Measurements from ENCODE around the gene NIBAN1.

NIBAN1 gene

GRCh38 chr1:184945678-184946412 lies 28.5 kb downstream of the NIBAN1 start:
- no peak for DNase-seq

DNA sequence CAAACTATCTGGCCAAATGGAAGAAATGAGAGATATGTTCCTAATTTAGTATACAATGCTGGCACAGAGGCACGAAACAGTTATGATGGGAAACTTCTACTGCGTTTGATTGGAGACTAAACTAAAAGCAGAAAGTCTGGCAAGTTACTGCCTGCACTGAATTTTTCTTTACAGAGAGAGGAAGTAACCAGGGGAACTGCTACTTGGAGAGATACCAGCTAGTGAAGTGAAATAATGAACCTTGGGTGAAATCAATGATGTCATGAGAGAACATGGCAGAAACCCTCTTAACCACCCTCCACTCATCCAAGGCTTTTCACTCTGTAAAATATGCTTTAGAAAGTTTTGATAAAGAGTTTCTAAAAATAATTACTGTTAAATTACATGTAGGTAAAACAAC lies 29.3 kb downstream of the NIBAN1 start:
- no peak for DNase-seq

- DNase-seq, result no peak
These were observed 30.3 kb downstream of the NIBAN1 start for GRCh38 chr1:184943998-184944397.

DNA sequence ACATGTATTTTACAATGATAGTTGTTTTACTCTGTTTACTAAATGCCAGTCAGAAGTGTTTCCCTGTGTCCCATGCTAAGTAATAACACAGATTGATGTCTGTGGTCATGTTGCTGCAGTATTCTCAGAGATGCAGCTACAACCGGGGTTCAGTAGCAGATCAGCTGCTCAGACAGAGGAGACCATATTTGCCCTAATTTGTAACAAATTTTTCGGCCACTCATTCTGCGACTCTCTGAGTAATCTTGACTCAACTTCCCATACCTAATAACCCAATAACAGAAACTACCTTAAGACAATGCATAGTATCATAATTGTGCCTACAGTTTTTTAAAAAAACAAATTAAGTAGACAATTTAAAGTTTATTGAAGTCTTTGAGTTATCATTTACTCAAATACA lies 32.6 kb downstream of the NIBAN1 start:
- no peak for DNase-seq

DNA sequence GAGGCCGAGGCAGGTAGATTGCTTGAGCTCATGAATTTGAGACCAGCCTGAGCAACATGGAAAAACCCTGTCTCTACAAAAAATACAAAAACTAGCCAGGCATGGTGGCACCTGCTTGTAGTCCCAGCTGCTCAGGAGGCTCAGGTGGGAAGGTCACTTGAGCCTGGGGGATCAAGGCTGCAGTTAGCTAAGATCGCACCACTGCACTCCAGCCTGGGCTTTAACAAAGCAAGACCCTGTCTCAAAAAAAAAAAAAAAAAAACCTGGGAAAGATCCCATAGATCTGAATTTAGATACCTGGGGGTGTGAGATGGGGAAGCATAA lies 32.9 kb downstream of the NIBAN1 start:
- DNase-seq, result no peak

DNA sequence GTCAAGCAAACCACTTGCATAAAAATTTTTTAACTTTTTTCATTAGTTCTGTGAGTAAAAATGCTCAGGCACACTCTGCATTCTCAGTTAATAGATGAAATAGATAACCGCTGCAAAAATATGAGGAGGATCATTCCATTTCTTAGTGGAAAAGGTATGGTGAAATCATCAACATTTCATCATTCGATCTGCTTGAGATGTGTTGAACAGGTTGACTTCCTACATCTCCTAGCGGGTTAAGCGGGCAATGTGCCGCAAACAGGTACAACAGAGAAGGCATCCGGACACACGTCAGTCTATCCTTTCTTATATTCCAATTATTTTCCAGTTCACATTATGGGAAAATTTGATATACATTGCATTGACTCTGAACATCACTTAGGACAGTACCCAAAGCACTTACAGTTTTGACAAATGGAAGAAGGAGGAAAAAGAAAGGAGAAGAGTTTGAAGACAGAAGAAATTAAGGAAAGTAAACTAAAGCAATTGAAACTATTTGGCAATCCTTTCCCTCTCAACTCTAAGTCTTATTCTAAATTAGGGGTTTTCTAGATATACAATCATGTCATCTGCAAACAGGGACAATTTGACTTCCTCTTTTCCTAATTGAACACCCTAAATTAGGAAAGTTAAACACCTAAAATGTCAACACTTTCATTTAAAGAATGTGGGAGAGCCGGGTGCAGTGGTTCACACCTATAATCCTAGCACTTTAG lies 33.5 kb downstream of the NIBAN1 start:
- no peak for DNase-seq

GRCh38 chr1:184940226-184940625 lies 34.1 kb downstream of the NIBAN1 start:
- no peak for DNase-seq

DNA sequence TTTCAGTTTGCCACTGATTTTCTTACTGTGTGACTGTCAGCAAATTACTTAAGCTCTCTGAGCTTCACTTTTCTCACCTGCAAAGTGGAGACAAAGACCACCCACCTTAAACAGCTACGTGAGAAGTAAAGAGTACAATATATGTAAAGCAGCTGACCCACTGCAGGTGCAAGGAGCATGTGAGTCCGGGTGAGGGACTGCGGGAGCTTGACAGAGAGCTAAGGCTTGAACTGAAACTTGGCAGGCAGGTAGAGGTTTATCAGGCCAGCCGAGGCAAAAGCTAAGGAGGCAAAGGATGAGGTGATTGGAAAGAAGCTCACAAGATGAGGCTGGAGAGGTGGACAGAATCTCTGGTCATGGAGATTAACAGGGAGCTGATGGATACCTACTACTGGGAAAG lies 36.6 kb downstream of the NIBAN1 start:
- DNase-seq, result no peak

- no peak for DNase-seq
These were observed 38.1 kb downstream of the NIBAN1 start for GRCh38 chr1:184935920-184936798.

DNA sequence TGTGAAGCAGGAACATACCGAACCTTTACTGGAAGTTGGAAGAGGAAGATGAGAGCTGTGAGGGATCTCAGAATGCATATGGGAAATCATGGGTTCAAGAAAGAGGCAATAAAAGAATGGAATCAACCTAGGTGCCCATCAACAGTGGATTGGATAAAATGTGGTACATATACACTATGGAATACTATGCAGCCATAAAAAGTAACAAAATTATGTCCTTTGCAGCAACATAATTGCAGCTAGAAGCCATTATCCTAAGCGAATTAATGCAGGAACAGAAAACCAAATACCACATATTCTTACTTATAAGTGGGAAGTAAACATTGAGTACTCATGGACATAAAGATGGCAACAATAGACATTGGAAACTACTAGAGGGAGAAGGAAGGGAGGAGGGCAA lies 40.4 kb downstream of the NIBAN1 start:
- DNase-seq, result no peak

DNA sequence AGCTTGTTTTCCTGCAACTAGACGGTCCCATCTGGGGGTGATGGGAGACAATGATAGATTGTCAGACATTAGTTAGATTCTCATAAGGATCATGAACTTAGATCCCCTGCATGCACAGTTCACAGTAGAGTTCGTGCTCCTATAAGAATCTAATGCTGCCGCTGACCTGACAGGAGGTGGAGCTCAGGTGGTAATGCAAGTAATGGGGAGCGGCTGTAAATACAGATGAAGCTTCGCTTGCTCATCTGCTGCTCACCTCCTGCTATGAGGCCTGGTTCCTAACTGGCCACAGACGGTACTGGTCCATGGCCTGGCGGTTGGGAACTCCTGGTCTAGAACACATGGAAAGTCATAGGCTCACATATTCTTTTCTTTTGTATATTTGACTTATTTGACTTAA lies 42.0 kb downstream of the NIBAN1 start:
- no peak for DNase-seq

DNA sequence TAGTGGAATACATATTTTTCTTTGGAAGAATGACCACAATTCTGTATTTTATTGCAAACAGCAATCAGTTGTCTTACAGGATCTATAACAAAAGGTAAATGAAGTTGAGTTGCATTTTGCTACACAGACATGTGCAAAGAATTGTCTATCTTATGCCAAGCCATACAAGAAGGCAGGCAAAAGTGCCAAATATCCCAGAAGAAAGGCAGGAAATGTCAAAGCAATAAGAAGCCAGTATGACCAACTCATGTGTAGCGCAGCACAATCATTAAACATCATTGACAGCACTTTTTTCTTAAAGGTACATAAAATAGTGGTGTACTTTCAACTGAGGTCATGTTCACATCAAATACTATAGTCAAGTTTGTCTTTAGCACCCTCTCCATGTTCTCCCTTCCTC lies 42.7 kb downstream of the NIBAN1 start:
- DNase-seq, result no peak

GRCh38 chr1:184930645-184931044 lies 43.7 kb downstream of the NIBAN1 start:
- no peak for DNase-seq

DNA sequence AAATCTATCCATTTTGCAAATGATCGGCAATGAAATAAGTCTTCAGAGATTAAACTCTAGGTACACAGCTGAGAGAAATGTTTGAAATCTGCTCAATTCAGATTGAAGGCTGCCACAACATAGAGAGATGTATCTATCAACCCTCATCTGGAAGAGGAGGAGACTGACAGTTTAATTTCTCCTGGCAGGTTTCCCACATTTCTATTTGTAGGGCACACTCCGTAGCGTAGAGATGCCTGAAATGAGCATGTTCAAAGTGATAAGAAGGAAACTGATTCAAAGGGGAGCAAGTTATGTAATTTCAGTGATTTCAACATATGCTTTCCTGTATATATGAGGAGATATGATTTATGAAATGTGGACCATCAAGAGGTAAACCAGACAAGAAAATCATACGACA lies 44.1 kb downstream of the NIBAN1 start:
- DNase-seq, result peak; percentile 45

DNA sequence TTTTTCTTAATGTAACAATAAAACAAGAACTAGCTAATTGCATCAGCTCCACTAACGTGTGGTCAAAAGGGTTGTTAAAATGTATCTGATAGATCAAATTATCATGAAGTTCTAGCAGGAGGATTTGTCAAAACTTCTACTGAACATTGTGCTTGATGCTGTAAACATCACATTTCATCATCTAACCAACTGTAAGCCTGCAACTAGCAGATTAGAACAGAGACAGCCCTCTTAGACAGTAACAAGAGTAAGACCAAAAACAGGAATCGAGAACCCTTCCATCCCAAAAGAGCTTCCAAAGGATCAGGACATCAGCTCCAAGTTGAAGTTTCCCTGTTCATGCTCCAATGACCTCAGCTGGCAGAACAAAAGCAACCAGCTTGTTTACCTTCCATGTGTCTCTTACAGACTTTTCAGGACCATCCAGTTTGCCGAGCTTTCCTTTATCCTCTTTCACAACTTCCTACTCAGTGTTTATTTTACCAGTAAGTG lies 44.6 kb downstream of the NIBAN1 start:
- peak; percentile 45 for DNase-seq

DNA sequence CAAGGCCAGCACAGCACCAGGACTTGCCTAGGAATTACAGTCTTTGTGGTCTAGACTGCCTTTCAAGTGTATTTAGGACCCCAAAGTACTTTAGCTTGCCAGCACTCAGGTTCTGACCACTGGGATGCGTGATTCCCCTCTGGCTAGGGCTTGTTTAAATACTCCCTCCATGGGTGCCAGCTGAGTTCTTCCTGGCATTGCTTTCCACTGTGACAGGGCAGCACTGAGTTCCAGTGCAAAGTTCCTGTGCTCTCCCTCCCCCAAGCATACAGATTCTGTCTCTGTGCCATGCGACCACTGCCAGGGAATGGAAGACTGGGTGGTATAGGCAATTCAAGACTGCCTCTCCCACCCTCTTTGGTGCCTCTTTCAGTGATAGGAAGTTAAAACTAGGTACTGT lies 45.9 kb downstream of the NIBAN1 start:
- no peak for DNase-seq
